Stimulated activated CD8-positive, alpha-beta memory T cell treated with anti-CD3 and anti-CD28 coated beads, Interleukin-2, amount 100 ng/mL, for 1 hour (primary cell): ENCODE data around the gene UBA6.
"Not testable (repeated sequence)": the region's sequence is repeated elsewhere in the genome, so short reads cannot be mapped to it uniquely, and the experiment has no call there.

Source experiments
- DNase-seq, 2 donors: peaks; one replicate each; pipeline ENCODE4 v3.0.0-alpha.2; 2020; ENCODE audit warnings: low read depth in 2 of 2

The UBA6 gene

GRCh38 chr4:67700738-67701516, at the start of gene UBA6:
Gene UBA6 (minus strand): TSS chr4:67701155. CDS start chr4:67701119, 36 bp downstream.
- DNase-seq, result peak; percentile 85 to 93

- no peak for DNase-seq
Observed at GRCh38 chr4:67750691-67751090, 49.7 kb upstream of the UBA6 start.

- no peak for DNase-seq
Observed at GRCh38 chr4:67749286-67749685, 48.3 kb upstream of the UBA6 start.

GRCh38 chr4:67746797-67747495, 46.0 kb upstream of the UBA6 start:
- no peak for DNase-seq

GRCh38 chr4:67744561-67745283, 43.8 kb upstream of the UBA6 start:
- no peak for DNase-seq

- DNase-seq, result no peak
Observed at GRCh38 chr4:67743194-67743593, 42.2 kb upstream of the UBA6 start.

- DNase-seq, result no peak
Observed at GRCh38 chr4:67736262-67736661, 35.3 kb upstream of the UBA6 start.

- DNase-seq, result no peak
Observed at GRCh38 chr4:67735325-67735724, 34.4 kb upstream of the UBA6 start.

- DNase-seq, result not testable (repeated sequence)
Observed at GRCh38 chr4:67730511-67730910, 29.6 kb upstream of the UBA6 start.

GRCh38 chr4:67727124-67727850, 26.3 kb upstream of the UBA6 start:
- DNase-seq, result no peak

- DNase-seq, result no peak
Observed at GRCh38 chr4:67725981-67726380, 25.0 kb upstream of the UBA6 start.

- DNase-seq, result no peak
Observed at GRCh38 chr4:67725132-67725531, 24.2 kb upstream of the UBA6 start.

- DNase-seq, result no peak
Observed at GRCh38 chr4:67723949-67724348, 23.0 kb upstream of the UBA6 start.

GRCh38 chr4:67723341-67723740, 22.4 kb upstream of the UBA6 start:
- DNase-seq, result no peak

- DNase-seq, result no peak
Observed at GRCh38 chr4:67721770-67722597, 21.0 kb upstream of the UBA6 start.

GRCh38 chr4:67721315-67721769, 20.4 kb upstream of the UBA6 start:
- DNase-seq, result no peak

- DNase-seq, result no peak
Observed at GRCh38 chr4:67719953-67720617, 19.1 kb upstream of the UBA6 start.

- DNase-seq, result no peak
Observed at GRCh38 chr4:67718848-67719247, 17.9 kb upstream of the UBA6 start.

- DNase-seq, result no peak
Observed at GRCh38 chr4:67717586-67717985, 16.6 kb upstream of the UBA6 start.

- DNase-seq, result no peak
Observed at GRCh38 chr4:67714955-67715354, 14.0 kb upstream of the UBA6 start.

- no peak for DNase-seq
Observed at GRCh38 chr4:67714248-67714583, 13.3 kb upstream of the UBA6 start.
